ENCODE measurements around the gene ARSA.

DNA sequence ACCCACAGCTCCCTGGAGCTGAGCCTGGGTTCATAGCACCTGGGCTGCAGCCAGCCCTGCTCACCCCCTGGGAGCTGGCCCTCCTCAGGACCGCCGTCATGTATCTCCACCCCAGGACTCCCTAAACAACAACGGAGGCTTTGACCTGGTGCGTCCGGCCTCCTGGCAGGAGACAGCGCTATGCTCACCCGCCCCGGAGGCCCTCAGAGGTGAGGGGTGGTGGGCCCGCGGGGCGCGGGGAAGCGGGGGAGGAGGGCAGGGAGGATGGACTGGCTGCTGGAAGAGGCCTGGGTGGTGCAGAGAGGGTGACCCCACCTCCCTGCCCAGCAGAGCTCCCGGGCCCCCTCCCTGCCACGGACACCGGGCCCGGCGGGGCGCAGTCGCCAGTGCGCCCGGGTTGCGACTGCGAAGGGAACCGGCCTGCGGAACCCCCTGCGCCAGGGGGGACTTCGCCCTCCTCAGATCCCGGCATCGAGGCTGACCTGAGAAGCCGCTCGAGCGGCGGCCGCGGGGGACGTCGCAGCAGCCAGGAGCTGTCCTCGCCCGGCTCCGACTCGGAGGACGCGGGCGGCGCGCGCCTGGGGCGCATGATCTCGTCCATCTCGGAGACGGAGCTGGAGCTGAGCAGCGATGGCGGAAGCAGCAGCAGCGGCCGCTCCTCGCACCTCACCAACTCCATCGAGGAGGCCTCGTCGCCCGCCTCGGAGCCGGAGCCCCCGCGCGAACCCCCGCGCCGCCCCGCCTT, 24.3 kb downstream of the ARSA start:
- TF ChIP-seq, protein P1, sequence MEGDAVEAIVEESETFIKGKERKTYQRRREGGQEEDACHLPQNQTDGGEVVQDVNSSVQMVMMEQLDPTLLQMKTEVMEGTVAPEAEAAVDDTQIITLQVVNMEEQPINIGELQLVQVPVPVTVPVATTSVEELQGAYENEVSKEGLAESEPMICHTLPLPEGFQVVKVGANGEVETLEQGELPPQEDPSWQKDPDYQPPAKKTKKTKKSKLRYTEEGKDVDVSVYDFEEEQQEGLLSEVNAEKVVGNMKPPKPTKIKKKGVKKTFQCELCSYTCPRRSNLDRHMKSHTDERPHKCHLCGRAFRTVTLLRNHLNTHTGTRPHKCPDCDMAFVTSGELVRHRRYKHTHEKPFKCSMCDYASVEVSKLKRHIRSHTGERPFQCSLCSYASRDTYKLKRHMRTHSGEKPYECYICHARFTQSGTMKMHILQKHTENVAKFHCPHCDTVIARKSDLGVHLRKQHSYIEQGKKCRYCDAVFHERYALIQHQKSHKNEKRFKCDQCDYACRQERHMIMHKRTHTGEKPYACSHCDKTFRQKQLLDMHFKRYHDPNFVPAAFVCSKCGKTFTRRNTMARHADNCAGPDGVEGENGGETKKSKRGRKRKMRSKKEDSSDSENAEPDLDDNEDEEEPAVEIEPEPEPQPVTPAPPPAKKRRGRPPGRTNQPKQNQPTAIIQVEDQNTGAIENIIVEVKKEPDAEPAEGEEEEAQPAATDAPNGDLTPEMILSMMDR (conservative IDR thresholded peaks at IDR 0.05) = no peak
- TF ChIP-seq EZH2 (IDR thresholded peaks at IDR 0.05; ENCODE audit: low read depth) = no peak
